ENCODE data around the gene GINS1.
A peak's percentile ranks its signal among the peaks of the same experiment; 100 is the strongest.
"Not testable (repeated sequence)": the region's sequence is repeated elsewhere in the genome, so short reads cannot be mapped to it uniquely, and the experiment has no call there.

The GINS1 gene

GRCh38 chr20:25389858-25390537 is 17.5 kb upstream of the GINS1 start:
- no peak for DNase-seq (ENCODE audit: low read depth)

GRCh38 chr20:25390538-25391528 is 16.6 kb upstream of the GINS1 start, which contains the start of gene ABHD12:
Gene ABHD12 (minus strand): TSS chr20:25390835. CDS start chr20:25390703, 132 bp downstream.
- DNase-seq (ENCODE audit: low read depth), result peak; percentile 93

DNA sequence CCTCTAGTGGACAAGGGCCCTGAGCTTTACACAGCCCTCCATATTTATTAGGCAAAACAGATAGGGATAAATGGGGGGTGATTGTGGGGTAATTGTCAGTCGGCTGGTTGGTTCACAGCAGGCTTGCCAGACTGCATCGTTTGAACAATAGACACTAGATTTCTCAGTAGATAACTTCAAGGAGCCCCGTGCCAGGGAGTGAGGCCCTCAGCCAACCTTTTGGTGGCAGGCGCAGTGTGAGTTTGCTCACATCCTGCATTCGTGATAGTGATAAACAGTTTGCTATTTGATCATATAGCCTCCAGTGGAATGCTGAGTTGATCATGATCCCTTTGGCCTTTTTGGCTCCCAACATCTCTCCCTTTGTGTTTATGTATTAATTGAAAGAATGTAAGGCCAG is 13.2 kb upstream of the GINS1 start:
- no peak for DNase-seq (ENCODE audit: low read depth)

DNA sequence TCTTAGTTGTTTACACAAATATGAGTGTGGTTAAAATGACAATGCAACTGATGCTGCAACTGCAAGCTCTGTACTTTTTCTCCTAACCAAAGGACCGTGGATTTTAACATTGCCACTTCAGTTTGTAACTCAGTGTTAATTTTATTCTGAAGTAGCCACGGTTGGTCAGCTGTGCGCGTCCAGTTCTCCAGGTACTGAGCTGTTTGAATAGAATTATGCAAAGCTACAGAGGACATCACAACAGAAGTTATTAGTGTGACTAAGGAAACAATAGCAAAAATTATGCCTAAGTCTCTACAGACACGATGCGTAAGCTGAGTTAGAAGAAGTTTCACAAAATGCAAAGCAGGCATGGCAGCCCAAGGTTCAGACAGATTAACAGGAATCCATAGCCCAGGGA is 12.5 kb upstream of the GINS1 start:
- no peak for DNase-seq (ENCODE audit: low read depth)

DNA sequence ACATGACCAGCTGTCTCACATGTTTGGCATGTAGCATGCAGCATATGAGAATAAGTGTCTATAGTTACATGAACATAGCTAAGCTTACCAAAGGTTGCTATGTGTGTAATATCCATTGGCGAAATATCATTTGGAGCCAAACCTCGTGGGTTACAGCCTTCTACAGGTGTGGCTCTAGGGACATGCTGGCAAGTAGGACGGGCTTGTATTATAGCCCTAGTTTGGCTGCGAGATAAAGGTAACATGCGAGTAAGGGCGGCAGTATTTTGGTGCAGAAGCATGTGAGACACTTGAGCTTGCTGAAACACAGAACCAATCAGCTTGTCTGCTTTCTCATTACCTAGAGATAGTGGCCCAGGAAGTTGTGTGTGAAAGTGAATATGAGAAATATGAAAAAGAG is 10.4 kb upstream of the GINS1 start:
- DNase-seq (ENCODE audit: low read depth), result no peak

- no peak for DNase-seq (ENCODE audit: low read depth)
Measured at GRCh38 chr20:25397821-25398220, 9.7 kb upstream of the GINS1 start.

- DNase-seq (ENCODE audit: low read depth), result no peak
Measured at GRCh38 chr20:25398376-25399036, 9.0 kb upstream of the GINS1 start.

- DNase-seq (ENCODE audit: low read depth), result peak; percentile 71
Measured at GRCh38 chr20:25399037-25399430, 8.4 kb upstream of the GINS1 start.

GRCh38 chr20:25400291-25400732 is 7.2 kb upstream of the GINS1 start:
- DNase-seq (ENCODE audit: low read depth), result not testable (repeated sequence)

DNA sequence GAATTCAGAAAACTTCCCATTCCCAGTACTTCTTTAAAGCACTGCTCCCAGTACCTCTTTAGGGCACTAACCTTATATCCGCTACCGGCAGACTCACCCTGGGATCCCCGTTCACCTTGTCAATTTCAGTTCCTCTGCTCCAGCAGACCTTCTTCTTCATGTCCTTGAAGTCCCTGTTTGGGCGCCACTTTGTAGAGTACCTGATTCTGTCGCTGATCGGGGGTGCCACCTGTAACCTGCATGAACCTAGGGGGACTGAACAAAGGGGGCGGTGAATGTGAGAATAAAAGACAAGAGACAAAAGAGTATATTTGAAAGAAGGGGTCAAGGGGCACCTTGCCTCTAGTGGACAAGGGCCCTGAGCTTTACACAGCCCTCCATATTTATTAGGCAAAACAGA is 4.9 kb upstream of the GINS1 start:
- DNase-seq (ENCODE audit: low read depth), result peak; percentile 48

DNA sequence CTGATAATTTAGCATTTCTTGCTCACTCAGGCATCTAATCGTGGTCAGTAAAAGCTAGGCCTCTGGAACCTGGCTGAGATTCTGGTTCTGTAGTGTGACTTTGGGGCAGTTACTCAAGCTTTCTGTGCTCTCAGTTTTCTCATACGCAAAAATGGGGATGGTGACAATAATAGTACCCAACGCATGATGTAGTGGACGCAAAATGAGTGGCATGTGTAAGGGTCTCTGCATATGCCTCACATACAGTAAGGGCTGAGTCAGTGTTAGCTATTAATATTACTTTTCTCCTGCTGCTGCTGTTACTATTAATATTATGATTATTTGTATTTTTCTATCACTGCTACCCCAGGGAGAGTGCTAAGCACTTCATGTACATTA is 686 bp downstream of the GINS1 start:
- DNase-seq (ENCODE audit: low read depth), result no peak

GRCh38 chr20:25408890-25409289 is 1.4 kb downstream of the GINS1 start:
- no peak for DNase-seq (ENCODE audit: low read depth)

GRCh38 chr20:25418776-25419175 is 11.3 kb downstream of the GINS1 start:
- peak; percentile 50 for DNase-seq (ENCODE audit: low read depth)

GRCh38 chr20:25421102-25421501 is 13.6 kb downstream of the GINS1 start:
- no peak for DNase-seq (ENCODE audit: low read depth)

DNA sequence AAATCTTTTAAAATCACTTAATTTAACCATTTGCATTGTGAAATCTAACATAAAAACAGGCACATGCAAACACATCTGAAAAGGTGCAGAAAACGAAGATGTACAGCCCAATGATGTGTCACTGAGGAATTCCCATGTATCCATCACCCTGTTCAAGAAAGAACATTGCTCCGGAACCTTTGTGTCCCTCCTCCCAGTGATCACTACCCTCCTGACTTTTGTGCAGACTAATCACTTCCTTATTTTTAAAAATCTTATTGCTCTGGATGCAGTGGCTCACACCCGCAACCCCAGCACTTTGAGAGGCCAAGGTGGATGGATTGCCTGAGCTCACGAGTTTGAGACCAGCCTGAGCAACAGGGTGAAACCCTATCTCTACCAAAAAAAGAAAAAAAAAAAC is 14.6 kb downstream of the GINS1 start:
- DNase-seq (ENCODE audit: low read depth), result no peak

DNA sequence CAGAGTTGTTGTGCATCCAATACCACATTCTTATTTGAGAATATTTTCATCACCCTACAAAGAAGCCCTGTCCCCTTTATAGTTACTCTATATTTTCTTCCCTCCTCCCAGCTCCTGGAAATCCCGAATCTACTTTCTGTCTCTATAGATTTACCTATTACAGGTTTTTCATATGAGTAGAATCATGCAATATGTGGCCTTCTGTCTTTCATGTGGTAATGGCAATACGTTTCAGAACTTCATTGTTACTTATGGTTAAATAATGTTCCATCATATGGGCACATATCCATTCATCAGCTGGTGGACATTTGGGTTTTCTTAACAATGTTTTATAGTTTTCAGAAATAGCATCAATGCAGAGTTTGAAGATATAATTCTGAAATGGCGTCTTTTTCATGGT is 17.1 kb downstream of the GINS1 start:
- no peak for DNase-seq (ENCODE audit: low read depth)

DNA sequence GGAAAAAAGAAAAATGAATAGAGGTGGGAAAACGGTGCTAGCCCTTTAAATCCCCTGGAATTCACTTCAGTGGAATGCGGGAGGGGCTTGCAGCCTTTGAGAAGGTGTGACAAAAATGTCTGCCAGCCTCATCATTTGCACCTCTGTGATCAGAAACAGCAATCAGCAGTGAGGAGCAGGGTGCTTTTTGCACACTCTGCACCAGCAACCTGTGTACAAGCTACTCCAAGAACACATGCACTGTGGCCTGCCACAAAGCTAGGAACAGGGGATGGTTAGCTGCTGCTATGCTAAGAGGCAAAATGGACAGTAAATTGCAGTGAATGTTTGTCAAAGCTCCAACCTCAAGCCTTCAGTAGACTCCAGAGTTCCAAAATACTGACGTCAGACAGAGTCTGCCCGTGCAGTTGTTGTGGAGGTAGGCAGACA is 29.7 kb downstream of the GINS1 start:
- peak; percentile 57 for DNase-seq (ENCODE audit: low read depth)

DNA sequence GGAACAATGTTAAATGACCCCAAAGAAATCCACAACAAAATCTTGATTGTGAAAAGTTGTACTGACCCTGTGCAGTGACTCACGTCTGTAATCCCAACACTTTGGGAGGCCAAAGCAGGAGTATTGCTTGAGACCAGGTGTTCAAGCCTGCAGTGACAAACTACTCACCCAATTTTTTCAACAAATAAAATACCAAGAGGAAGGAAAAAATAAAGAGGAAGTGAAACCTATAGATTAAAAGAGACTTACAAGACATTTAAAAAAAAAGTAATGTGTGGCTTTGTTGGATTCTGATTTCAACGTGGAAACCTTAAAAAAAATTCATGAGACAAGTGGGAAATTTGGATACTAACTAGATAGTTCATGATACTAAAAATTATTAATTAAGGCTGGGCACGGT is 31.9 kb downstream of the GINS1 start:
- no peak for DNase-seq (ENCODE audit: low read depth)

- DNase-seq (ENCODE audit: low read depth), result no peak
Measured at GRCh38 chr20:25444556-25444955, 37.1 kb downstream of the GINS1 start.

- DNase-seq (ENCODE audit: low read depth), result no peak
Measured at GRCh38 chr20:25447671-25448070, 40.2 kb downstream of the GINS1 start.

DNA sequence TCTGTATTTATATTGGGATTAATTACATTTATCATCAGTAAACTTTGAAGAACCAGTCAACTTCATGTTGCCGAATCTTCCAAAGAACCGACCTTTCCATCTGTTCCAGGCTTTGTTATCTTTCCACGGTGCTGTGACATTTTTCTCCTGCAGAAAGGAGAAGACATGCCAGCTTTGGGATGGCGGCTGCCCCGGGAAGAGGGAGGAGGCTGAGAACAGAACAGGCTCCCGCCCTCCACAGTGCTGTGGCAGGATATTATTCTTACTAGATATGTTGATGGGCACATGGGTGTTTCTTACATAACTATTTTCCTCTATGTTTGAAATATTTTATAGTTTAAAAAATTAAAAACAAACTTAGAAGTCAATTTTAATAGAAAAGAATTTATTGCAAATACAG is 44.9 kb downstream of the GINS1 start:
- no peak for DNase-seq (ENCODE audit: low read depth)

DNA sequence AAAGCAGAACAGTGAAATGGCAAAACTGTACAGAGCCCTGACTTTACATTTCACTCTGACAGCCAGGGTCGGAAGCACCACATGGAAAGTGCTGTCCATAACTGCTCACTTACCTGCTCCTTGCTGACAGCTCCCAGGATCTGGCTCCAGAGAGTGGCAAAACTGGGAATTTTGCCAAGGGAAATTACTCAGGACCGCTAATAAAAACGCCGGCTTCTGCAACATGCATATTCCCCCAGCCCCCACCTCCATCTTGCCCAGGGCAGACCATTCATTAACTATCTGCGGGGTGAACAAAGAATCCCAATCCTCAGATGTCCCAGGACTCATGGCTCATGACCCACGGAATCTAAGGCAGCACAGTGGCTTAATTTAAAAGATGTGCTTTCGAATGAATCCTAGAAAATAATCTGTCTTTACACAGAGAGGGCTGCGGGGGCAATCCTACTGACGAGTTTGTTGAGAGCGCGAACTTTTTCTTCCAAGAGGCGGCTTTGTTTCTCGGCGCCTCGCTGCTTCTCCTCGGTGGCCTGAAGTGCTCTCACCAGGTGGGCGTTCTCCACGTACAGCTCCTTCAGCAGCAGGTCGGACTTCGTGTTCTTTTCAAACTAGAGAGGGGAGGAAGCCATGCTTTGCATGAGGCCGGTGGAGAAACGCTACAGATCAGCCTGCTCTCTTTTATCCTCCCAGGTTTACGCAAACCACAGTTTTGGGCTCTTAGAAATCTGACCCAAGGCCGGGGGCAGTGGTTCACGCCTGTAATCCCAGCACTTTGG is 45.8 kb downstream of the GINS1 start:
- peak; percentile 63 for DNase-seq (ENCODE audit: low read depth)

All from amniotic epithelial cell (primary cell).